Left renal cortex interstitium (tissue), 4 donors: ENCODE measurements around the gene CDH16. TPM values are rescaled to one million over a fixed set of nuclear protein-coding genes. Genes with fewer than 3 reads are reported as not detected.

Experiments
- DNase-seq, 4 donors: peaks; one replicate each; pipeline ENCODE4 v3.0.0-alpha.2; 2013; ENCODE audit warnings: low read depth in 4 of 4, low spot score in 2 of 4, missing footprints in 1 of 4
- polyA plus RNA-seq, 4 donors: library from polyadenylated mRNA; unstranded; fragments of 120-200 nt; gene quantifications; one replicate each; pipeline ENCODE4 v1.2.1, GENCODE V29; 2013; ENCODE audit not compliant: insufficient read length in 4 of 4

Gene CDH16
- polyA plus RNA-seq, 4 donors, result 248 to 312 (median 277) TPM

DNA sequence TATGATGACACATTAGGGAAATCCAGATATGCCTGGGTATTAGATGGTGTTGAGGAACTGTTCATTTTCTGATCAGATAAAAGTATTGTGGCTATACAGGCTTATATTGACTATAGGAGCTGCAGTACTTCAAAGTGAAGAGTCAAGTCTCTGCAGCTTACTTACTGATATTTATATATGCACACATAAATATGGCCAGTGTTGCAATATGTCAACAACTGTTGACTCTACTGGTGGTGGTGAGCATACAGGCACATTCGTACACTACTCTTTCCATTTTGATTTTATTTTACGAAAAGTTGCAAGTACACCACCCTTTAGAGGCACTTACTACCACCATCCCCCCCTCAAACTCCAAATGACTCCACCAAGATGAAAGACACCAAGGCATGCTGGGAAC is 13.0 kb upstream of the CDH16 start:
- DNase-seq, result no peak

DNA sequence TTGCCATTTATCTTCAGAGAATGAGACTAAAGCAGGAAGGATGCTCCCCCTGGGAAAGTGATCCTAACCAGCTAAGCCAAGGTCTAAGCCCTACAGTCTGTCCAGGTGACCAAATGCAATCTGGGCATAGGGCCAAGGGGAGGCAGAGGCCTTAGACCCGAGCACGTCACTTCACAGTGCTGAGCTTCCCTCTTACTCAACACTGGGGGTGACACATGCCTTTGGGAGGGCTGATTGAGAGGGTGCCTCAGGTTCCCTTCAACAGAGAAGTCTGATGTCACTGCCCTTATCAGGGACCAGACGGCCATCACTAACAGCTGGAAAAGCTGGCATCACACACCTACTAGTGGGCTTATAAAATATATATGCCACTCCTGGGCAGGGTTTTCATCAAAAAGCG is 11.5 kb upstream of the CDH16 start:
- DNase-seq, result no peak

DNA sequence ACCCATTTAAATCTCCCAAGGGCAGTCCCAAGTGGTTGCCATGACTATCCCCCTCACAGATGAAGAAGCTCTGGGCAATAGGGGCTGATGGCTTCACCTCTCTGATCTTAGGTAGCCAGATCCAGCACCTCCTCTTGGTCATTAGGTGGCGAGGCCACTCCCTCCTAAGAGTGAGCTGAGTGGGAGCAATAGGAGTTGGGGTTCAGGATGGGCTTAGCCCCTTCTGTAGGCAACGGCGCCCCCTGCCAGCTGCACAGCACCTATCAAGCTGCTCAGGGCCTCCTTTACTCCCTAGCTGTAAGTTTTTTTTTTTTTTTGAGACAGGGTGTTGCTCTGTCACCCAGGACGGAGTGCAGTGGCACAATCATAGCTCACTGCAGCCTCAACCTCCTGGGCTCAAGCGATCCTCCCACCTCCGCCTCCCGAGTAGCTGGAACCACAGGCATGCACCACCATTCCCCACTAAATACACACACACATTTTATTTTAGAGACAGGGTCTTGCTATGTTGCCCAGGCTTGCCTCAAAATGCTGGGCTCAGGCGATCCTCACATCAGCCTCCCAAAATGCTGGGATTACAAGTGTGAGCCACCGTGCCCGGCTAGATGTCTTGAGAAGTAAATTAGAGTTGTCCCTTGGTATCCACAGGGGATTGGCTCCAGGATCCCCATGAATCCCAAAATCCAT is 10.2 kb upstream of the CDH16 start:
- DNase-seq, result no peak

DNA sequence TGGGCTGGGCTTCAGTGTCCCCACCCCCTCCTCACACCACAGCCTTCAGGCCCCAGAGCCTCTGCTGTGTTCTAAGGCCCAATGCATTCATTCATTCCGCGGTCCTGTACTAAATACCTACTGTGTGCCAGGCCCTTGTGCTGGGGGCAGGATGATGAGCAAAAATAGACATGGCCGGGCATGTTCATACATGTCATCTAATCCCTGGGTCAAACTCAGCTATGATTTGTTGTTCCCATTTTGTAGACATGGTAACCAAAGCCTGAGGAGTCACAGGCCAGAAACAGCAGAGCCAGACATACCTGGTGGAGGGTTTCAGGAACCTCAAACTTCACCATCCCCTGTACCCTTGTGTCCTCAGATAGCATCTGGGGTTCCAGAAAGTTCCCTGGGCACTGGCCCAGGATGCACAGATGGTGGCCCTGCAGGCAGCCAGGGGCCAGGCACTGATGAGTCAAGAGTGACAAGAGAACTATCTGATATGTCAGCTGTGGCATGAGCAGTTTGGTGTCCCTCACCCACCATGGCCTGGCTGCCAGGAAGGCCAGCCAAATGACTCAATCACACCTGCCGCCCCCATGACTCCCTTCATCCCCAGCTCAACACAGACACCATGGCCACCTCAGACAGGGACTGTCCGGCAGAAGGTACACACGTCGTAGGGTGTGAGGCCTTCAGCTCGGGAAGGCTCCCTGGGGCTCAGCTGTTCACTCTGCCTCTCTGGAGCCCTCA is 9.4 kb upstream of the CDH16 start:
- DNase-seq, result no peak

DNA sequence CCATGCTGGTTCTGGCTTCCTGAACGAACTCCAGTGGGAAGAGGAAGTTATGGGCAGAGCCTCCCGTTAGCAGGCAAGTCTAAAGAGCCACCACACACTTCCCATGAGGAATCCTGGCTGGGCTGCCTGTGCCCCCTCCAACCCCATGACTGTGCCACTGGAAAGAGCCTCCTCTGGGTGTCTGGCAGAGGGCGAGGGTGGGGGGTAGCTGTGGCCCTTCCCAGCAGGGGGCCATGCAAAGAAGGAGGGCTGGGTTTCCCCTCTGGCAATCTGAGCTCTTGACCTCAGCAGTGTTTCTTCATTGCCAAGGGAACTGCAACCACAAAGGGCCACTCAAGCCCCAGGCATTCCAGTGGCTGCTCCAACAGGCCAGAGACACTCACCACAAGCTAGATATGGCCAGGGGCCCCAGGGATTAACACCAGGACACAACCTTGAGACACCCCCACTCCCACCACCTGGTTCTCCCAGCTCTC is 8.3 kb upstream of the CDH16 start:
- DNase-seq, result no peak

DNA sequence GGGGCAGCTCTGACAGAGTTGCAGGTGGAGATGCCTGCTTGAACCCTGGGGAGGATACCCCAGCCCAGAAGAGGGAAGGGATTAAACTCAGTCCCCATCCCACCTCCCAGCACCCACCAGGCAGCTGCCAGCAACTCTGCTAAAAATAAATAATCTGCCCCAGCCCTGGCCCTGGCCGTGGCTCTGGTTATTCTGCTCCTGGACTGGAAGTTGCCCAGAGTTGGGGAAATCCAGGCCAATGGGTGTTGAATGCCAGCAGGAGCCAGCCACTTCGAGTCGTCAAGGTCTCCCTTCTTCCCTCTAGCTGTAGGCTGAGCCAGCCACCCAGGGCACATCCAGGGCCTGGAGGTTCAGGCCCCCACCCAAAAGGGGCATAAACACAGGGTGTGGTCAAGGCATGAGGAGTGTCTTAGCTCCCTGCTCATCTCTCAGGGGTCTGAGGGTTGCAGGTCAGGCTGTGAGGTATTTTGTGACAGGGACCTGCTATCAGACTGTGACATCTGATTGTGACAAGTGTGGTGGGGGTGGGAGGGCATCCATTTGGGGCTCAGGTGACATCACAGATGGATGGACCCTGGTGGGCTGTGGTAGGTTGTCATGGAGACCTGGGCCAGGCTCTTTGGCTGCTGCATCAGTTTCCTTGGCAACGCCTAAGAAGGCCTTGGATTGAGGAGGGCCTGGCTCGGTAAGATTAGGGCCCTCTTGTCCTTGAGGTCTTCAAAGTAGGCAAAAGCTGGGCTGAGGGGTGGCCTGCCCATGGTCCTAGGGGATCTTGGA is 7.7 kb upstream of the CDH16 start:
- DNase-seq, result no peak

DNA sequence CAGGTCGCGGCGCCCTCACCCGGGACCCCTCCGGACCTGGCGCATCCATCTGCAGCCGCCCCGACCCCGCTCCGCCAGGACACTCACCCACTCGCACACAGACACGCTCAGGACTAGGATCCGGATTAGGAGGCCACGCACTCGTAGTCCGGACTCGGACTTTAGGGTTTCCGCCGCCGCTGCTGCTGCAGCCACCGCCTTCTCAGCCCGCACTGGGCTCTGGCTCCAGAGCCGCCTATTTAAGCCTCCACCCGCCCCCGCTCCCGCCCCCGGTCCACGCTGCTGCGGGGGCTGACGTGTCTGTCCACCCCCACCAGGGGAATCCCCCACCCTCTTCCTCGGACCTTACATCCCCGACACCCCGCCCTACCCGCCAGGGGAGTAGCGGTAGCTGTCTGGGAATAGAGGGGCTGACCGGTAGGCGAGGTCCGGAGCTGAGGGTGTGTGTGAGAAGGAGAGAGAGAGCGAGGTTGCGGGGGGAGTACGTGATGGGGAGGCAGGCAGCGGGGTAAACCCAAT is 6.7 kb upstream of the CDH16 start, which contains the start of gene RRAD:
TSS of gene RRAD (minus strand) at position 214 of the 519 bp plus-strand sequence. CDS start 356 bp downstream, outside the sequence.
- DNase-seq, result no peak

DNA sequence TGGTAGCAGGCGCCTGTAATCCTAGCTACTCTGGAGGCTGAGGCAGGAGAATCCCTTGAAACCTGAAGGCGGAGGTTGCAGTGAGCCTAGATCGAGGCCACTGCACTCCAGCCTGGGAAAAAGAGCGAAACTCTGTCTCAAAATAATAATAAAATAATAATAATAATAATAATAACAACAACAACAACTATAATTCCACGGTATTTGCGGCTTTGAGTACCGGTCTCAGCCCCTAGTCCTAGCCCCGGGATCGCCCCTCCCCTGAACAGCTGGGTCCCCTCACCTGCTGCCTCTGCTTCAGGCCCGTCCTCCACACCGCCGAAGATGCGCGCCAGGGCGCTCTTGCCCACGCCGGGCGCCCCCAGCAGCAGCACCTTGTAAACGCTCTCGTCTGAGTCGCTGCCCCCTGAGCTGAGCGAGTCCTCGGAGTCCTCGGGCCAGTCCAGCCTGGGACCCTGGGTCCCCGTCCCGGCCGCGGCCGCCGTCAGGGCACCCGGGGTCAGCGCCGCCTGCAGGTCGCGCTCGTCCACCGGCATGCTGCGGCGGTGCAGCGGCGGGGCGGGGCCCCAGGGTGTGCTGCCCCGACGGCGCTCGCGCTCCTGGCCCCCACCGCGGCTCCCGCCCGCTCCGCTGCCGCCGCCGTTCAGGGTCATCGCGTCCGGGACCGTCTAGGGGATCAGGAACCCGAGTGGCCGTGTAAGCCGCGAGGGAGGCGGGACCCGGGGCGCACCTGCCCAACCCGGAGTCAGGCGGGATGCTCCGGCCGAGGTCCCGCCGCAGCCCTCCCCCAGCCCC is 6.0 kb upstream of the CDH16 start:
- no peak for DNase-seq

DNA sequence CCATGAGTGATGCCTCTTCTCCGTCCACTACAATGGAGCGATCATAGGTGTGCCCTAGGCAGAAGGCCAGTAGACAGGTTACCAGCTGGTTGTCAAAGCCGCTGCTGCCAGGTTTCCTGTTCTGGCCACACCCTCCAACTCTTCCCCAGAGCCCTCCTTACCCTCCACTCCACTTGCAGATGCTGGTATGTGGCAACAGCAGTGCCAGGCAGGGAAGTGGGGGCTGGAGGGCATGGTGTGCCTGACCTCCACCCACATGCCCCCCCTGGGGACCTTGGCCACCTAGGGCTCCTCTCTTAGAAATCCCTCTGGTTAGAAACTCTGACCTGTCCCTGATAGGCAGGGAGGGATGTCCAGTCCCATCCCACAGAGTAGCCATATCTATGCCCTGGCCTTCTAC is 5.2 kb upstream of the CDH16 start:
- no peak for DNase-seq

DNA sequence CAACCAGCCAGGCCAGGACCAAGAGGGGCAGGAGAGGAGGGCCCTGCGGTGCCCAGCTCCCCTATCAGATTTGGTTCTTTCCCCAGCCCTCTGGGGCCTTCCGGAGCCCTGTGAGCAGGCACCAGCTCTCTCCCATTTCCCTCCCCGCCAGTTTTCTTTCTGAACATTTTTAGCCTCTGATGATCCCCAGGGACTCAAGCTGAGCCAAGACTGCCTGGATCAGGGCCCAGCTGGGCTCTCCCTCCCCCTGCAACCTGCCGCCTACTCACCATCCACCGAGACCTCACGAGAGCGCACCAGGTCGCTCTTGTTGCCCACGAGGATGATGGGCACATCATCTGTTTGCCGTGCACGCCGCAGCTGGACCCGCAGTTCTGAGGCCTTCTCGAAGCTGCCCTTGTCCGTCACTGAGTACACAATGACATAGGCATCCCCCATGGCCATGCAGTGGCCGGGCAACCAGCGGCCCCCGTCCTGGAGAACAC is 4.6 kb upstream of the CDH16 start:
- no peak for DNase-seq

DNA sequence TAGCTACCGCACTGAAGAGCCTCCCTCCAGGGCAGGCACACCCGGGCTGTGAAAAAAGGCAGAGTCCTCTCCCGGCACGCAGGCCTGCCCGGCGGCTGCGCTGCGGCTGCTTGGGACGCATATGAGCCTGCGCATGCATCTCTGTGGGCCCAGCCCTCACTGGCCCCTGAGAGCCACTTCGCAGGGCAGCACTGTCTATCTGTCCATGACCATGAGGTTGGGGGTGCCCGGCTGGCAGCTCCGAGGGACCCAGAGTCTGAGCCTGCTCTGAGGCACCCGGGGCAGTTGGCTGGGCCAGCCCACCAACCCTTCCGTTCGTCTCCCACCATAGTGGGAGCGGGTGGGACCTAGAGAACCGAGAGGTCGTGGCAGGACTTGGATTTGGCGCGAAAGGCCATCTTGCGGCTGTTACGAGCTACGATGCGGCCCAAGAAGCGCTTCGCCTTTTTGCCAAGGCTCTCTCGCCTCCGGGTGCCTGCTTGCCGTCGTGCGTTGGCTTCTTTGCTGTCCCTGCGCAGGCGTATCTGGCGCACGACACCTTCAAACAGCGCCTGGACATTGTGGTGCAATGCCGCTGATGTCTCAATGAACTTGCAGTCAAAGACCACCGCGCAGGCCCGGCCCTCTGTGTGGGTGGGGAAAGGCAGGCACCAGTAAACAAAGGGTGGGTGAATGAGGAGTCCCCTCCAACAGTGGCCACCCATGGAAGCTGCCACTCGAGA is 3.2 kb upstream of the CDH16 start:
- DNase-seq, result no peak

DNA sequence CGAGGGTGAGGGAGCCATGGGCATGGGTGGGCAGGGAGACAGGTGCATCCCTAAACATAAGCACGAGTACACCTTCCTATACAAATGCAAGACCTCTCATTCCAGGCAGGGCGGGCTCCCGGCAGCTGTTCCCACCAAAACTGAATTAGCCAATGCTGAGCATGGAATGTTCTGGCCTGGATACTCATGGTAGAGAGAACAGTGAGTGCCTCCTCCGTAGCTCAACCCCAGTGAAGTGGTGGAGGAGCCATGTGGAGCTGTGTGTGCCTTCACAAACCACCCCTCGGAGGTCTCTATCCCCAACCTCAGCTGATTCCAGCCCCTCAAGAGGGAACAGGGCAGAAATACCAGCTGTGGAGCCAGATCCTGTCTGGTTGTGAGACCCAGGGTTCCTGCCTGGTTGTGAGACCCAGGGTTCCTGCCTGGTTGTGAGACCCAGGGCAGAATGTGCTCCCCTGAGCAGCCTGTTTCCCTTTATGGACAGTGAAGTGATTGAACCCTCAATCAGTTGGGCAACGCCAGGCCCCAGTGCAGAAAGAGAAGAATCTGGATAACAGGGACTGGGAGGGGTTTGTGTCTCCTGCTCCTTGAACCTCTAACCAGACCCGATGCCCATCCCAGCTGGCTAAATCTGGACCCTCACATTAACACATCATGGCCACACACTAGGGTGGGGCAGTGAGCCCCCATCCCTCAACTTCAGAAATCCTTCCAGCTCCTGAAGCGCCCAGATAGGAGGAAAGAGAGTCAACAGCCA is 2.4 kb upstream of the CDH16 start:
- no peak for DNase-seq

DNA sequence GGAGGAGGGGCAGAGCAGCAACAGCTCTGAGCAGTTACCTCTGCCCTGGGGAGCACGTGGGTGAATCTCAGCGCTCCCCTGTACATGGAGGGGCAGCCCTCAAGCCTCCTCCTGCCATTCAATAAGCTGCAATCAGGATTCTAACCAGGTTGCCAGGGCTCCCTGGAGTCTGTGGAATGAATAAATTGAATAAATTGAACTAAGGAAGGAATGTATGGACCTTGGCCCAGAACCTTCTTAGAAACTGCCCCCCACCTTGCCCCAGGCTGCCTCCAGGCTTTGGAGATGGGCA is 1.6 kb upstream of the CDH16 start:
- DNase-seq, result no peak

DNA sequence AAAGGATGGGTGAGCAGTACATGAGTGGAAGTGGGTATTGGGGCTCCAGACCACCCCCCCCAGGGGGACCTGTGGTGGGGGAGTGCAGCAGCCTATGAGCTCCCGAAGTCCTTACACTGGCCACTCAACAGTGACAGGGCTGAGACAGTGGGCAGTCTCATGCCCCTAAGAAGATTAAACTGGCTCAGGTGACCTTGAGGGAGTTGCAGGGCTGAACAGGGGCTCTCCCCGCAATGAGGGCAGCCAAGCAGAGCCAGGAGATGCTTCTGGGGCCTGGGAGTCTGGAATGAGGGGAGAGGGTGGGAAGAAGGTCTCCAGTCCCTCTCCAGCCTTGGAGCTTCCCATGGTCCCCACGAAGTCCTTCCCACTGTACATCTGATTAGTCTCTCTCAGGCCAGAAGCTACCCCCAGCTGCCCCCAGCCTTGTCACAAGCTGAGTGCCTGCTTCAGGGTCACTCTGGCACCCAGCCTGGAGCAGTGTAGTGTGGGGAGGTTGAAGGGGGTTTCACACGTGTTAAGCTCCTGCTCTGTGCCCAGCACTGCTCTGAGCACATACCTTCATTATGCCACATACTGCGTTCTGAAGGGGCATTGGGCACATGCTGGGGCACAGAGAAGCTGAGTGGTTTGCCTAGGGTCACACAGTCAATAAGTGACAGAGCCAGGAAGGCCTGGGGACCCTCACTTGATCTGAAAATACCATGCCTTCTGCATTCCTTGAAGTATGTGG is 1.0 kb upstream of the CDH16 start:
- no peak for DNase-seq

DNA sequence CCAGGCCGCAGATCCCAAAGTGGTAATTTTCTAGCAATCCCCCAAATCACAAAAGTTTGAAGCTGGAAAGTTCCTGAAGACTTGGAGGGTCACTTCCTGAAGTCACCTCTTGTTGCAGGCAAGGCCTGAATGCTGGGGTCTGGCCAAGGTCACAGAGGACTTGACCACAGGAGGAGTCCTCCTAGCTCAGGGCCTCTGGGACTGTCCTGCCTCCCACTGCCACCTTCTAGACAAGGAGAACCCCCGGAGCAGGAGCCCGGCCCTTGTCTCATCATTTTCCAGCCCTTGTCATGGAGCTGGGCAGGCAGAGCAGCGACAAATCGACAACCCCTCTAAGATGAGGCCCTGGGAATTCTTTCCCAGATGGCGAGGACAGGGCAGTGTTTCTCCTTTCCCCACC is 330 bp downstream of the CDH16 start:
- no peak for DNase-seq

DNA sequence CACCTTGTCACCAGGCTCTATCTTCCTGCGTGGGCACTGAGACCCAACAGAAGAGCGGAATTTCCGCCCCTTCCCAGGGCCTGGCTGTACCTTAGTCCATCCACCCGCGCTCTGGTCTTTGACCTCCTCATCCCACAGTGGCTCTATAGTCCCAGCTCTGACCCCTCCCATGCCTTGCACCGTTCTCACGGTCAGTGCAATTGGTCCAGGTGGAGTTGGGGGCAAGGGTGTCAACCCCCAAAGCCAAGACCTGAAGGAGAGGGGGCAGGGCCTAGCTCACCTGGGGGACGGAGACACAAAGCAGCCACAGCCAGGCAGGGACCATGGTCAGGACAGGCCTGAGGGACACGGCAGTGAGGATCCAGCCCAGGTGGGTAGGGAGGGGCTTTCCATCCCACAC is 944 bp downstream of the CDH16 start:
- no peak for DNase-seq

DNA sequence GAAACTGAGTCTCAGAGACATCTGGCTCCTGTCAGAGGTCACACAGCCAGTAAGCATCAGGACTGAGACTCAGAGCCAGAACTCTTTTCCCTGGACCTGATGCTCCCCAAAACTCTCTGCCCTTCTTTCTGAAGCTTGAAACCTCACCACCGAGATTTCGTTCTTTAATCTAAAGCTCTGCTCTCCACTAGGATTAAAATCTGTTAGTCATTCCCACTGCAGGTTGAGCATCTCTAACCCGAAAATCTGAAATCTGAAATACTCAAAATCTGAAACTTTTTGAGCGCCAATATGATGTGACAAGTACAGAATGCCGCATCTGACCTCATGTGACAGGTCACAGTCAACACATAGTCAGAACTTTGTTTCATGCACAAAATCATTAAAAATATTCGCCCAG is 2.2 kb downstream of the CDH16 start:
- no peak for DNase-seq

DNA sequence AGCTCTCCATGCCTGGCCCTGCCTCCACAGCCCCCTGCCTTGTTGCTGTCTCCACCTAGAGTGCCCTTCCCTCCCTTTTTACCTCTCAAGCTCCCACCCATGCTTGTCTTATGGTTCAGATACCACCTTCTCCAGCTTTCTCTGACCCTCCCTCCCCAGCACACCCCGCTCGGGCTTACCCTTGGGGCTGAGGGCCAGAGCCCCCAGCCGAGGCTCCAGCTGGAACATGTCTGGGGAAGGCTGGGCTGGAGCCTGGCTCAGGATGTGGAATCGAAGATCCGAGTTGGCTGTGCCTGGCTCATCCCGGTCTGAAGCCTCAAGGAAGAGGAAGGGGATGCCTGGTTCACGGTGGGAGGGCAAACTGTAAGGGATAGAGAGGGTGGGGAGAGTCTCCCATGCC is 3.6 kb downstream of the CDH16 start:
- DNase-seq, result no peak
